ENCODE data around the gene CDH2. TPM values are rescaled to one million over a fixed set of nuclear protein-coding genes. Genes with fewer than 3 reads are reported as not detected.
A peak's percentile ranks its signal among the peaks of the same experiment; 100 is the strongest.

CDH2 gene
- total RNA-seq, 1 donor = 75.6 TPM

DNA sequence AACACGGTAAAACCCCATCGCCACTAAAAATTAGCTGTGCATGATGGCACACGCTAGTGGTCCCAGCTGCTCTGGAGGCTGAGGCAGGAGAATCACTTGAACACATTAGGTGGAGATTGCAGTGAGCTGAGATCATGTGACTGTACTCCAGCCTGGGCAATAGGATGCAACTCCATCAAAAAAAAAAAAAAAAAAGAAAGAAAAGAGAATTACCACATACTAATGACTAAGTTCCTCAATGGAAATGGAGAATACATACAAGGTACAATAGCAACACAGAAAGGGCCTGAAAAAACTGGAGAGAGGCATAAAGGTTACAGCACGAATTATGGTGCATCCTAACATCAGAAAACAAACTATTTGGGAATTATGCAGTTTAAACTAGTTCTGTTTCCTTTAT lies 81.3 kb downstream of the CDH2 start:
- no peaks in the 10 kb centered on the region for H4K20me1 ChIP-seq (ENCODE audit: insufficient read depth, low read length)
- TF ChIP-seq, protein P1, sequence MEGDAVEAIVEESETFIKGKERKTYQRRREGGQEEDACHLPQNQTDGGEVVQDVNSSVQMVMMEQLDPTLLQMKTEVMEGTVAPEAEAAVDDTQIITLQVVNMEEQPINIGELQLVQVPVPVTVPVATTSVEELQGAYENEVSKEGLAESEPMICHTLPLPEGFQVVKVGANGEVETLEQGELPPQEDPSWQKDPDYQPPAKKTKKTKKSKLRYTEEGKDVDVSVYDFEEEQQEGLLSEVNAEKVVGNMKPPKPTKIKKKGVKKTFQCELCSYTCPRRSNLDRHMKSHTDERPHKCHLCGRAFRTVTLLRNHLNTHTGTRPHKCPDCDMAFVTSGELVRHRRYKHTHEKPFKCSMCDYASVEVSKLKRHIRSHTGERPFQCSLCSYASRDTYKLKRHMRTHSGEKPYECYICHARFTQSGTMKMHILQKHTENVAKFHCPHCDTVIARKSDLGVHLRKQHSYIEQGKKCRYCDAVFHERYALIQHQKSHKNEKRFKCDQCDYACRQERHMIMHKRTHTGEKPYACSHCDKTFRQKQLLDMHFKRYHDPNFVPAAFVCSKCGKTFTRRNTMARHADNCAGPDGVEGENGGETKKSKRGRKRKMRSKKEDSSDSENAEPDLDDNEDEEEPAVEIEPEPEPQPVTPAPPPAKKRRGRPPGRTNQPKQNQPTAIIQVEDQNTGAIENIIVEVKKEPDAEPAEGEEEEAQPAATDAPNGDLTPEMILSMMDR (IDR thresholded peaks at IDR 0.05; ENCODE audit: extremely low read depth, low read depth, low read length) = no peak

DNA sequence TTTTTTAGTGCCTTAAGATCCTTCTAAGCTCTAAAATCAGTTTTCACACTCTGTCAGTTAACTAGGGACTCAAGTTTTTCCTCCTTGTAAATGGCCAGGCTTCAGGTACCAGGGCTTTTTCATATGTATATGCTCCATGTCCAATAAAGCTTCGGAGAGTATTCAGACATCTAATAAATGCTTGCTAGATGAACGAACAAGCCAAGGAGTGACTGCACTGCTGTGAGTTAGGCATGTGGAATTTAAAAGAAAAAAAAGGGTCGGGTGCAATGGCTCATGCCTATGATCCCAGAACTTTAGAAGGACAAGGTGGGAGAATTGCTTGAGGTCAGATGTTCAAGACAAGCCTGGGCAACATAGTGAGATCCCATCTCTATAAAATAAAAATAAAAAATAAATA lies 81.9 kb downstream of the CDH2 start:
- peaks cover 58% of the 10 kb centered on the region for H3K79me2 ChIP-seq (ENCODE audit: insufficient read depth, low read length)
- no peaks in the 10 kb centered on the region for H3K27me3 ChIP-seq (ENCODE audit: insufficient read depth, low read length)
- H4K20me1 ChIP-seq (ENCODE audit: insufficient read depth, low read length) = no peaks in the 10 kb centered on the region
- peaks cover 2% of the 10 kb centered on the region for H3K36me3 ChIP-seq (ENCODE audit: insufficient read depth, low read length)
- no peak overlapping the region for H2AFZ ChIP-seq (ENCODE audit: low read length)
- H3K27ac ChIP-seq (ENCODE audit: low read depth, low read length) = peak overlapping the region; percentile 56
- TF ChIP-seq, protein P1 (IDR thresholded peaks at IDR 0.05; ENCODE audit: extremely low read depth, low read depth, low read length) = no peak
- peak; percentile 42 for DNase-seq (ENCODE audit: insufficient read length, low spot score, missing footprints)
- H3K4me3 ChIP-seq (ENCODE audit: insufficient read depth, low read length) = no peak overlapping the region
- peak overlapping the region; percentile 48 for H3K4me2 ChIP-seq (ENCODE audit: insufficient read depth, low read length)
- H3K9me3 ChIP-seq (ENCODE audit: low read depth, low read length) = no peaks in the 10 kb centered on the region
- H3K4me1 ChIP-seq (ENCODE audit: insufficient read depth, low read length) = peaks cover 13% of the 10 kb centered on the region

More for the DNA sequence above, 81.3 kb downstream of the CDH2 start:
- no peak overlapping the region for H2AFZ ChIP-seq (ENCODE audit: low read length)
- no peak for DNase-seq (ENCODE audit: insufficient read length, low spot score, missing footprints)
- H3K27ac ChIP-seq (ENCODE audit: low read depth, low read length) = peak overlapping the region; percentile 56
- peaks cover 13% of the 10 kb centered on the region for H3K4me1 ChIP-seq (ENCODE audit: insufficient read depth, low read length)
- H3K4me3 ChIP-seq (ENCODE audit: insufficient read depth, low read length) = no peak overlapping the region
- peaks cover 5% of the 10 kb centered on the region for H3K36me3 ChIP-seq (ENCODE audit: insufficient read depth, low read length)
- no peaks in the 10 kb centered on the region for H3K9me3 ChIP-seq (ENCODE audit: low read depth, low read length)
- H3K27me3 ChIP-seq (ENCODE audit: insufficient read depth, low read length) = no peaks in the 10 kb centered on the region
- H3K79me2 ChIP-seq (ENCODE audit: insufficient read depth, low read length) = peaks cover 58% of the 10 kb centered on the region
- H3K4me2 ChIP-seq (ENCODE audit: insufficient read depth, low read length) = no peak overlapping the region

- H2AFZ ChIP-seq (ENCODE audit: low read length) = no peak overlapping the region
- H3K79me2 ChIP-seq (ENCODE audit: insufficient read depth, low read length) = peaks cover 59% of the 10 kb centered on the region
- H3K36me3 ChIP-seq (ENCODE audit: insufficient read depth, low read length) = no peaks in the 10 kb centered on the region
Observed at GRCh38 chr18:28091197-28091596, 85.7 kb downstream of the CDH2 start.

GRCh38 chr18:28088477-28088876 lies 88.5 kb downstream of the CDH2 start:
- Histone ChIP-seq H3K4me1 (ENCODE audit: insufficient read depth, low read length) (peaks cover 31% of the 10 kb centered on the region), H3K9me3 (ENCODE audit: low read depth, low read length) (no peaks in the 10 kb centered on the region), H3K27ac (ENCODE audit: low read depth, low read length) (peak overlapping the region; percentile 44), H4K20me1 (ENCODE audit: insufficient read depth, low read length) (no peaks in the 10 kb centered on the region), H3K4me3 (ENCODE audit: insufficient read depth, low read length) (no peak overlapping the region), H2AFZ (ENCODE audit: low read length) (no peak overlapping the region), H3K27me3 (ENCODE audit: insufficient read depth, low read length) (no peaks in the 10 kb centered on the region), H3K36me3 (ENCODE audit: insufficient read depth, low read length) (no peaks in the 10 kb centered on the region), H3K79me2 (ENCODE audit: insufficient read depth, low read length) (peaks cover 78% of the 10 kb centered on the region), H3K4me2 (ENCODE audit: insufficient read depth, low read length) (no peak overlapping the region)
- TF ChIP-seq, protein P1 (IDR thresholded peaks at IDR 0.05; ENCODE audit: extremely low read depth, low read depth, low read length) = no peak
- DNase-seq (ENCODE audit: insufficient read length, low spot score, missing footprints) = no peak

More at GRCh38 chr18:28091197-28091596, 85.7 kb downstream of the CDH2 start:
- TF ChIP-seq, protein P1 (IDR thresholded peaks at IDR 0.05; ENCODE audit: extremely low read depth, low read depth, low read length) = no peak
- no peak overlapping the region for H3K4me3 ChIP-seq (ENCODE audit: insufficient read depth, low read length)
- no peak overlapping the region for H3K4me2 ChIP-seq (ENCODE audit: insufficient read depth, low read length)
- H3K27ac ChIP-seq (ENCODE audit: low read depth, low read length) = no peak overlapping the region
- no peaks in the 10 kb centered on the region for H3K9me3 ChIP-seq (ENCODE audit: low read depth, low read length)
- H4K20me1 ChIP-seq (ENCODE audit: insufficient read depth, low read length) = no peaks in the 10 kb centered on the region
- DNase-seq (ENCODE audit: insufficient read length, low spot score, missing footprints) = no peak
- H3K27me3 ChIP-seq (ENCODE audit: insufficient read depth, low read length) = no peaks in the 10 kb centered on the region
- peaks cover 38% of the 10 kb centered on the region for H3K4me1 ChIP-seq (ENCODE audit: insufficient read depth, low read length)
